NCI-H1694 (cell line): ENCODE results near the gene CARM1.
"Not testable (repeated sequence)": the region's sequence is repeated elsewhere in the genome, so short reads cannot be mapped to it uniquely, and the experiment has no call there.

Experiments
- DNase-seq: peaks from one replicate; lab custom pipeline; 2025; lab: John Stamatoyannopoulos, UW

The CARM1 gene

DNA sequence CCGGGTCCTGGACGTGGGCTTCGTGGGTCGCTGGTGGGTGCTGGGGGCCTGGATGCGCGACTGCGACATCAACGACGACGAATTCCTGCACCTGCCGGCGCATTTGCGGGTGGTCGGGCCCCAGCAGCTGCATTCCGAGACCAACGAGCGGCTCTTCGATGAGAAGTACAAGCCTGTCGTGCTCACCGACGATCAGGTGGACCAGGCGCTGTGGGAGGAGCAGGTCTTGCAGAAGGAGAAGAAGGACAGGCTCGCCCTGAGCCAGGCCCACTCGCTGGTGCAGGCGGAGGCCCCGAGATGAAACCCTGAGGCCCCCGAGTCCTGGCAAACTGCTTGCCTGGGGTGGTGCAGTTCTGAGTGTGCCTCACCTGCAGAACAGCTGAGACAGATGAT, 58.0 kb downstream of the CARM1 start:
- DNase-seq = no peak

DNA sequence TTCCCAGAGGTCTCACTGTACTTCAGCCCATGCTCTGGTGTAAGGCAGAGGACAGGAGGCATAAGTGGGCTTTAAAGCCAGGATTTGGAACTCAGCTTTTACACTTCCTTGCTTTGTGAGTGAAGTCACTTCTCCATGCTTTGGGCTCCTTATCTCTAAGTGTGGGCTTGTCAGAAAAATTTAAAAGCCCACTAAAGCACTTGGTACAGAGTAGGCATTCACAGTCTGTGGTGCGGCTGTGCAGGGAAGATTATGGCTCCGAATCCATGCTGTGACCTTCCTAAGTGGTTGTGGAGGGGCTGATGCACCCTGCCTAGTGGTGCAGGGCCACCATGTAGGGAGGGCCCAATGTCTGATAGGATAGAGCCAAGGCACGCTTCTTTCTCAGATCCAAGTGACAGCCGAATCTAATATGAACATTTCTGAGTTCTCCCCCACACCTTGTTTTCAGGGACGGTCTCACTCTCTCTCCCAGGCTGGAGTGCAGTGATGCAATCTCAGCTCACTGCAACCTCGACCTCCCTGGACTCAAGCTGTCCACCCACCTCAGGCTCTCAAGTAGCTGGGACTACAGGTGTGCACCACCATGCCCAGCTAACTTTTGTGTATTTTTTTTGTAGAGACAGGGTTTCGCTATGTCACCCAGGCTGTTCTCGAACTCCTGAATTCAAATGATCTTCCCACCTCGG, 64.2 kb downstream of the CARM1 start:
- no peak for DNase-seq

DNA sequence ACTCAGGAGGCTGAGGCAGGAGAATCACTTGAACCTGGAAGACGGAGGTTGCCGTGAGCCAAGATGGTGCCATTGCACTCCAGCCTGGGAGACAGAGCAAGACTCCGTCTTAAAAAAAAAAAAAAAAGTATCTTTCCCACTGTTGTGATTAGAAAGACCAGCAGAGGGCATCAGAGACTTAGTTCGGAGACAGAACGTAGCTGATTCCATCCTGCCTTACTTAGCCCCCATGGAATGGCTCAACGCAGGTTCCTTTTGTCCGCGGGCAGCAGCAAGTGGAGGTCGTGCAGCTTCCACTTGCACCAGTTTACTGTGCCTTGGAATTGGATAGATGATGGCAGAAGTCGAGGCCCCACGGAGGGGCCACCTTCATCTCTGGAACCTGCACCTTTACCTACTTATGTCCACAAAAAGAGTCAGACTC, 65.3 kb downstream of the CARM1 start:
- peak; percentile 79 for DNase-seq

DNA sequence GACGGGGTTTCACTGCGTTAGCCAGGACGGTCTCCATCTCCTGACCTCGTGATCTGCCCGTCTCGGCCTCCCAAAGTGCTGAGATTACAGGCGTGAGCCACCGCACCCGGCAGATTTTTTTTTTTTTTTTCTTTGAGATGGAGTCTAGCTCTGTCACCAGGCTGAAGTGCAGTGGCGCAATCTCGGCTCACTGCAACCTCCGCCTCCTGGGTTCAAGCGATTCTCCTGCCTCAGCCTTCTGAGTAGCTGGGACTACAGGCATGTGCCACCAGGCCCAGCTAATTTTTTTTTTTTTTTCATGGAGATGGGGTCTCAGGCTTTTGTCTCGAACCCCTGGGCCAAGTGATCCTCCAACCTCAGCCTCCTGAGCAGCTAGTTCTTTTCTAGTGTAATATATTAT, 70.3 kb downstream of the CARM1 start:
- DNase-seq = not testable (repeated sequence)

DNA sequence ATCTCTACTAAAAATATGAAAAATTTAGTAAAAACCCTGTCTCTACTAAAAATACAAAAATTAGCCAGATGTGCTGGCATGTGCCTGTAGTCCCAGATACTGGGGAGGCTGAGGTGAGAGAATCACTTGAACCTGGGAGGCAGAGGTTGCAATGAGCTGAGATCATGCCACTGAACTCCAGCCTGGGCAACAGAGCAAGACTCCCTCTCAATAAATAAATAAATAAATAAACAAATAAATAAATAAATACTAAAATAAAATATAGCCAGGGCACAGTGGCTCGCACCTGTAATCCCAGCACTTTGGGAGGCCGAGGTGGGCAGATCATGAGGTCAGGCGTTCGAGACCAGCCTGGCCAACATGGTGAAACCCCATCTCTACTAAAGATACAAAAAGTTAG, 72.1 kb downstream of the CARM1 start:
- DNase-seq = not testable (repeated sequence)

DNA sequence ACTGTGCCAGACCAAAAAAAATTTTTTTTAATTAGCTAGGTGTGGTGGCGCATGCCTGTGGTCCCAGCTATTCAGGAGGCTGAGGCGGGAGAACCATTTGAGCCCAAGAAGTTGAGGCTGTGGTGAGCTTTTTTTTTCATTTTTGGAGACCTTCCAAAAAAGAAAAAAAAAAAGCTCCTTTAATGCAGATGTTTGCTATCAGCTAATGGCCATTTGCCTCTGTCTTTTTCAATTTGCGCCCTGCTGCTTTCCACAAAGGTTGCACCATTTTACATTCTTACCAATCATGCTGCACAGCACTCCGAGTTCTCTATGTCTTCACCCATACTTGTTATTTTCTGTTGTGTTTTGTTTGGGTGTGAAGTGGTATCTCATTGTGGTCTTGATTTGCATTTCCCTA, 73.9 kb downstream of the CARM1 start:
- no peak for DNase-seq

DNA sequence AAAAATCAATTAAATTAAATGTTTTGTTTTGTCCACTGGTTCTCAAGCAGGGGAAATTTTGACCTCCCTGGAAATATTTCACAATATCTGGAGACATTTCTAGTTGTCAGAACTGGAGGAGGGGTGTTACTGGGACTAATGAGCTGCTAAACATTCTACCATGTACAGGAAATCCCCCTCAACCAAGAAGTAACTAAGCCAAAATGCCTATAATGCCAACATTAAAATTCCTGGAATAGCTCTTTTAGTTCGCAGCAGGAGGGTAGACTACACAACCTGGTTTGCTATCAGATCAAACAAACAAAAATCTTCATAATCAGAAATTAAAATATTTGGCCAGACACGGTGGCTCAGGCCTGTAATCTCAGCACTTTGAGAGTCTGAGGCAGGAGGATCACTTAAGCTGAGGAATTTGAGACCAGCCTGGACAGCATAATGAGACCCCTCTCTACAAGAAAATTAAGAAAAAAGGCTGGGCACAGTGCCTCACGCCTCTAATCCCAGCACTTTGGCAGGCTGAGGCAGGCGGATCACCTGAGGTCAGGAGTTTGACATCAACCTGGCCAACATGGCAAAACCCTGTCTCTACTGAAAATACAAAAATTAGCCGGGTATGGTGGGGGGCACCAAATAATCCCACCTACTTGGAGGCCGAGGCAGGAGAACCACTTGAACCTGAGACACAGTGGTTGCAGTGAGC, 75.8 kb downstream of the CARM1 start:
- no peak for DNase-seq

DNA sequence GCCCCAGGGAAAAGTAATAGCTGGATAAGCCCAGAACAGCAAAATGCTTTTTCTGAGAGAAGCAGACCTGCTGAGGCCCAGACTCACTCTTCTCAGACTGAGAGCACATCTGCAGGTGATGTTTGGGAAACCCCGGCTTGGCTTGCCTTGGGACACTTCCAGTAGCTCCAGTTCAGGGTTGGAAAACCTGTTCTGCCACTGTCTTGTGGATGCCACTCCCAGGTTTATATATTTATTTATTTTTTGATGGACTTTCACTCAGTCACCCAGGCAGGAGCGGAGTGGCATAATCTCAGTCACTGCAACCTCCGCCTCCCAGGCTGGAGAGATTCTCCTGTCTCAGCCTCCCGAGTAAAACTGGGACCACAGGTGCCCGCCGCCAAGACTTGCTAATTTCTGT, 81.5 kb downstream of the CARM1 start:
- no peak for DNase-seq

DNA sequence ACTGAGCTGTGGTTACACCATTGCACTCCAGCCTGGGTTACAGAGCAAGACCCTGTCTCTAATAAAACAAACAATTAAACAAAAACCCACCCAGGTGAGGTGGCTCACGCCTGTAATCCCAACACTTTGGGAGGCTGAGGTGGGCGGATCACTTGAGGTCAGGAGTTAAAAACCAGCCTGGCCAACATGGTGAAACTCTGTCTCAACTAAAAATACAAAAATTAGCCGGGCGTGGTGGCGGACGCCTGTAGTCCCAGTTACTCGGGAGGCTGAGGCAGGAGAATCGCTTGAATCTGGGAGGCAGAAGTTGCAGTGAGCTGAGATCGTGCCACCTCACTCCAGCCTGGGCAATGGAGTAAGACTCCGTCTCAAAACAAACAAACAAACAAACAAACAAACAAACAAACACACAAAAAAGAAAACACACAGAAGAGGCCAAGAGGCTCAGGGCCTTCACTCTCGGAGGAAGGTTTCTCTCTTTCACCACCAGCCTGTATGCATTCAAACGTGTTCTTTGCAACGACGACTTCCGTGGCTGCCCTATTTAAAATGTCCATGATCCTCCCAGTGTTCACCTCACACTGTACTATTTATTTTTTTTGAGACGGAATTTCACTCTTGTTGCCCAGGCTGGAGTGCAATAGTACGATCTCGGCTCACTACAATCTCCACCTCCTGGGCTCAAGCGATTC, 88.1 kb downstream of the CARM1 start:
- not testable (repeated sequence) for DNase-seq

DNA sequence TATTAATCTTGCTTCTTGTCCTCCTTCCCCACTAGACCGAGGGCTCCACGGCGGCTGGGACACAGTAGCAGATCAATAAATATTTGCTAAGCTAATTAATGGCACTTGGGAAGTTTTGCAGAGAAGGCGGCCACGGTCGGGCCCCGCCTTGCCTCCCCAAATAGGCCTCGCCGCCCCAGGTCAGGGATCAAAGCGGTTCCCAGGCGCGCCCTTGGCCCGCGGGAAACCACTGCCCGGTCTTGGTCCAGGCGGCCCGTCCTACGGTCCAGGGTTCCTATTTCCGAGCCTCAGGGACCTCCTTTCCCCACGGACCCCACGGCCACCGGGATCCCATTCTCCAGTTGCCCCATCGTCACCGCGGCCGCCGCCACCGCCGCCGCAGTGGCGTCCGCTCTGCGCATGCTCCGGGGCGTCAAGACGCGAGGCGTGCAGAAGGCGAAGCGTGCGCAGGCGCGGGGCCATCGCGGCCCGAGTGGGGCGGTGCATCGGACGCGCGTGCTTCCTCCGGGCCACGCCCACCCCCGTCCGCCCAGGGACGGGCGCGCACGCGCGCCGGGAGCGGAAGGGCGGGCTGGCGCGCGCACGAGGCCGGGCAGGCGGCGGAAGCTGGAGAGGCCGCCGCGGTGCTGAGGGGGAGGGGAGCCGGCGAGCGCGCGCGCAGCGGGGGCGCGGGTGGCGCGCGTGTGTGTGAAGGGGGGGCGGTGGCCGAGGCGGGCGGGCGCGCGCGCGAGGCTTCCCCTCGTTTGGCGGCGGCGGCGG, 89.1 kb downstream of the CARM1 start, which contains the start of gene SMARCA4:
TSS of gene SMARCA4 (plus strand) at position 717 of the 759 bp plus-strand sequence. CDS start 23,122 bp downstream, outside the sequence.
- DNase-seq = peak; percentile 78

DNA sequence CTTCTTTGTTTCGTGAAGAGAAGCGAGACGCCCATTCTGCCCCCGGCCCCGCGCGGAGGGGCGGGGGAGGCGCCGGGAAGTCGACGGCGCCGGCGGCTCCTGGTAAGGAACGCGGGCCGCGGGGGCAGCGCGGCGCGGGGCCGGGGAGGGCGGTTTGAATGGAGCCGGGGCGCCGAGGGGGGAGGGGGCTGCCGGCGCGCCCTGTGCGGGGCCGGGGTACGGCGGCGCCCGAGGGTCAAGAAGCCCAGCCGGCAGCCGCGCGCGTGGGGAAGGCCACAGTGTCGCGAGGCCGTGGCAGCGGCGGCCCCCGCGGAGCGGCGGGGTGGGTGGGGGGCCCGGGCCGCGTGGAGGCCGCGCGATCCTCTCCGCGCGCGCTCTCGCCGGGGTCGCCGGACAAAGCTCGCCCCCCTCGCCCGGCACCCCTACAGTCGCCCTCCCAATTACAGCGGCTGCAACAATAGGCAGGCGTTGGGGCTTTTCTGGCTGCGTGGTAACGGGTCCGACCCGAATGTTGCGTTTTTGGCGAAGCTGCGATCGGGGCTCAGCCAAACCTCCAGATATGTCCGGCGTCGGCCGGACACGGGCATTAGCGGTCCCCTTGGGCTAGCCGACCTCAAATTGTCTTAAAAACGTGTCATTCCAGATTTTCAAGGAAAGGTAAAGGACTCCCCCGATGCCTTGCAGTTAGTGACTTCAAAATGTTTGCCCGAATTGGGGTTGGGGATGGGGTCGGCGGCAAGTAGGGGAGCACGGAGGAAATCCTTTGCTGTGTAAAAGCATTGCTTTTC, 89.9 kb downstream of the CARM1 start:
- no peak for DNase-seq

DNA sequence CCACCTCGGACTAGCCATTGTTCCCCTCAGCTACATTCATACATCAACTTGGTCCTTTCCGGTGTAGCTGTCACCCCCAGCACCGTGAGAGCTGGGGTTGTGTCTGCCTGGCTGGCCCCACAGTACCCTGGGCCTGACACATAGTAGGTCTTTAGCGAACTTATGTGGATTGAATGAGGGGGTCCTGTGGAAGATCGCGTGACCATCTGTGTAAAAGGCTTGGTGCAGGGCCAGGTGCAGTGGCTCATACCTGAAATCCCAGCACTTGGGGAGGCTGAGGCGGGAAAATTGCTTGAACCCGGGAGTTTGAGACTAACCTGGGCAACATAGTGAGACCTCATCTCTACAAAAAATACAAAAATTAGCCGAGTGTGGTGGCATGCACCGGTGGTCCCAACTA, 91.5 kb downstream of the CARM1 start:
- no peak for DNase-seq

DNA sequence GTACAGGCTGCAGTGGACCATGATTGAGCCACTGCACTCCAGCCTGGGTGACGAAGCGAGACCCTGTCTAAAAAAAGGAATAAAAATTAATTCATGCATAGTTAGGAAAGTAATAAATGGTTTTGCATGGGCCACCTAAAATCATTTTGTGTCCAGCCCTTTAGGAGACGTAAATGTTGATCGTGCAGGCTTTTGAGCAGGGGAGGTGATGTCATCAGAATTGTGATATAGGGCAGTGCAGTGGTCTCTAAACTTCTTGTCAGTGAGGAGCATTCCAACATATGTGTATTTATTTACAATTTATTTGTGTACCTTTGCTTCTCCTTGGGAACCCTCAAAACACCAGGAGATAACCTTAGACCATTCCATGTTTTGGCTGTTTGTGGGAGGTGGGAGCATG, 92.5 kb downstream of the CARM1 start:
- no peak for DNase-seq

DNA sequence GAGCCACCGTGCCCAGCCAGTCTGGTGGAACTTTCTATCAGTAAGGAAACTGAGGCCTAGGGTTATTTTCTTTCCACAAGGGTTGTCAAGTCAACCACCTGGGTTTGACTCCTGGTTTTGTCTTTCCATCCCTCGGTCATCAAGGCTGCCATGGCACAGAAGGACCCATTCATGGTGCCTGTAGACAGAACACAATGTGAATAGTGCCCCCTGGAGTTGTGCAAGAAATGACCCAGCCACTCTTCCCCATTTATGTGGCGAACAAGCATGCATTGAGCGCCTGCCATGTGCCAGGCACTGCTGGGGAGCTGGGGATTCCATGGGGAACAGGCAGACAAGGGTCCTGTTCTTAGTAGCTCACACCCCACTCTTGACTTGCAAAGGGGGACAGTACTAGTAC, 93.5 kb downstream of the CARM1 start:
- DNase-seq = no peak

DNA sequence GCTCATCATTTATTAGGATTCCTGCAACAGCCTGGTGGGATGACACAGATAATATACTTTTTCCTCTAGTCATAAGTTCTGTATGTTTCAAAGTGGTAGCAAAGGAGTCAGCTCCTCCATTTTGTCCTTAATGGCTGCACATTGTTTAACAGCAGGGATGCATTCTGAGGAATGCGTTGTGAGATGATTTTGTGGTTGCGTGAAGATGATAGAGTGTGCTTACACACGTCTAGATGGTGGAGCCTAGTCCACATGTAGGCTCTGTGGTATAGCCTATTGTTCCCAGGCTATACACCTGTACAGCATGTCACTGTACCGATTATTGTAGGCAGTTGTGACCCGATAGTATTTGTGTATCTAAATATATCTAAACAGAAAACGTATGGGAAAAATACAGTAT, 94.0 kb downstream of the CARM1 start:
- no peak for DNase-seq

DNA sequence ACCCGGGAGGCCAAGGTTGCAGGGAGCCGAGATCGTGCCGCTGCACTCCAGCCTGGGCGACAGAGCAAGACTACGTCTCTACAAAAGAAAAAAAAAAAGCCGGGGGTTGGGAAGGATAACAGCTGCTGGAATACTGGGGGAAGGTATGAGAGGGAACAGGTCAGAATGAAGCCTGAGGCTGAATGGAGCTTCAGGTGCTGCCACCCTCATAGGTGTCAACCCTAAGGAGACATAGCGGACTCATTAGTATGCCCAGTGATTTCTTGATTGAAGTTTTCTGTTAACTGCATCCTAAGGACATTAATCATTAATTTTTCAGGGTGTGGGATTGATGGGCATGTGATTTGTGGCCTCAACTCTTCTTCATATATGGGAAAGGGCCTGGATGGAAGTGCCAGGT, 95.5 kb downstream of the CARM1 start:
- DNase-seq = no peak

DNA sequence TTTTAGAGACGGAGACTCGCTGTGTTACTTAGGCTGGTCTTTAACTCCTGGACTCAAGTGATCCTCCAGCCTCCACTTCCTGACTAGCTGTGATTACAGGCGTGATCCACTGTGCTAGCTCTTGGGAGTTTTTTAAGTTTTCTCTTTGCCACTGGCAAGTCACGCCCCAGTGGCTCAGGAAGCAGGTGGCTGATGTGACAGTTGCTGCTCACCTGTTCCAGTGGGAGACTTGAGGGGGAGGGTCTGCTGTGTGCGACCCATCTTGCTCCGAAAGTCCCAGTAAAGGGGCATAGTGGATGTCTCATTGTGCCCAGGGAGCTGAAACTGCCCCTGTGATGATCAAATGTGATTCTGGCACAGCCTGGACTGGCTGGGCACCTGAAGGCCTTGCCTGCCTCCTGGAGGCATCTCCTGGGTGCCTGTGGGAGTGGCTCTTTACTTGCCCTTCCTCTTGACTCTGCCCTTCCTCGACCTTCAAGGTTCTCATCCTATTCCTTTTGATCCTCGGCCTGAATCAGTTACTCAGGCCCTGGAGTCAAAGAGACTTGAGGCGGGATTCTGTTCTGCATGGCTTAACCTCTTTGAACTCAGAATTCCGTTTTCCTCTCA, 97.3 kb downstream of the CARM1 start:
- DNase-seq = no peak

DNA sequence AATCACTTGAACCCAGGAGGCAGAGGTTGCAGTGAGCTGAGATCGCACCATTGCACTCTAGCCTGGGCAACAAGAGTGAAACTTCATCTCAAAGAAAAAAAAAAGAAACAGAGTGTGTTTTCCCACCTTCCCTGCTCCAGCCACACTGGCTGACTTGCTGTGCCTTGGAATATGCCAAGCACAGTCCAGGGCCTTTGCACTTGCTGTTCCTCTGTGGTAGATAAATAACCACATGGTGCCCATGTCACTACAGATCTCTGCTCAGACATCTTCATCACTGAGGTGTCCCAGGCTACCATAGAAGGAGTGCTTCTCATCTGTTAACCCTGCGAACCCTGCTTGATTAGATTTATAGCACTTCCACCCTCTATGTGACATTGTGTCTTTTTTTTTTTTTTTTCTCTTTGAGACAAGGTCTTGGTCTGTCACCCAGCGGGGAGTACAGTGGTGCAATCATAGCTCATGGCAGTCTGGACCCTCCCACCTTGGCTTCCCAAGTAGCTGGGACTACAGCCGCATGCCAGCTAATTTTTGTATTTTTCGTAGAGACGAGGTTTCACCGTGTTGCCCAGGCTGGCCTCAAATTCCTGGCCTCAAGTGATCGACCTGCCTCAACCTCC, 99.9 kb downstream of the CARM1 start:
- no peak for DNase-seq
